ENCODE measurements around the gene SREBF2.

The SREBF2 gene

DNA sequence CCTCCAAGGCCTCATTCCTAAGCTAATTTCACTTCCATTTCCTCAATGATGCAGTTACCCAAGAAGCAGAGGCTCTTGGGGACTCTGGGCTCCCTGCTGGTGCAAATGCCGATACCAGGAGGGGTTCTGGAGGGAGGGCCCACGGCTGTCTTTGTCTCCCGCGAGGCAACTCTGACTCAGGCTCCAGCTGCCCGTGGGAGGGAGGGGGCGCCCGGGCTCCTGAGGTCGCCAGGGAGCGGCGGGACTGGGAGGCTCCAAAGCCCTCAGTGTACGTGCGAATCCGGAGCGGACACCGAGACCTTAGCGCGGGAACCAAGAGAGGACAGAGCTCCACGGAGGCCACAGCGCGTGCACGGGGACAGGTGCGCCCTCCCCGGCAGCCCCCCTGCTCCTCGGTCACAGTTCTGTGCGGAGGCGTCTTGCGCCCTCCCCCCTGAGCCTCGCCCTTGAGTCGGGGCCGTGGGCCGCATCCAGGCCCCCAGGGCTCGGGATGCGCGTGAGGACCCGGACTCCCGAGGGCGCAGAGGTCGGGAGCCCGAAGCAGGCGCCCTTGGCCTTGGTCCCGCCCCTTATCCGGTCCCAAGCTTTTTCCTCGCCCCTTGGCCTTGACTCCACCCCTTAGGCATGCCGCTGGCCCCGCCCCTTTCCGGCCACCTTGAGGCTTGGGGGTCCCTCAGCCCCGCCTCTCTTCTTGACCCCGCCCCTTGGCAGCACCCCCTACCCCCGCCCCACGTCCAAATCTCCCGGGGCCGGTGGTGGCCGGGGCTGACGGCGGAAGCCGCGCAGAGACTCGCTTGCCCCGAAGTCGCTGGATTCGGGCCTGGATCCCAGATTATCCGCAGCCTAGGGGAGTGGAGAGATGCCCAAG is 86.7 kb downstream of the SREBF2 start:
- TF ChIP-seq POLR2AphosphoS5 (IDR thresholded peaks at IDR 0.05; ENCODE audit: low read depth, low read length) (no peak), FOXP2 (optimal IDR thresholded peaks at IDR 0.05; ENCODE audit: borderline replicate concordance, extremely low read depth, extremely low read length, insufficient read depth) (no peak), TAF1 (IDR thresholded peaks at IDR 0.05; ENCODE audit: borderline replicate concordance, insufficient read depth, low read length) (no peak), SIN3A (IDR thresholded peaks at IDR 0.05; ENCODE audit: borderline replicate concordance, insufficient read depth, low read length) (no peak)
- TF ChIP-seq, protein P1, sequence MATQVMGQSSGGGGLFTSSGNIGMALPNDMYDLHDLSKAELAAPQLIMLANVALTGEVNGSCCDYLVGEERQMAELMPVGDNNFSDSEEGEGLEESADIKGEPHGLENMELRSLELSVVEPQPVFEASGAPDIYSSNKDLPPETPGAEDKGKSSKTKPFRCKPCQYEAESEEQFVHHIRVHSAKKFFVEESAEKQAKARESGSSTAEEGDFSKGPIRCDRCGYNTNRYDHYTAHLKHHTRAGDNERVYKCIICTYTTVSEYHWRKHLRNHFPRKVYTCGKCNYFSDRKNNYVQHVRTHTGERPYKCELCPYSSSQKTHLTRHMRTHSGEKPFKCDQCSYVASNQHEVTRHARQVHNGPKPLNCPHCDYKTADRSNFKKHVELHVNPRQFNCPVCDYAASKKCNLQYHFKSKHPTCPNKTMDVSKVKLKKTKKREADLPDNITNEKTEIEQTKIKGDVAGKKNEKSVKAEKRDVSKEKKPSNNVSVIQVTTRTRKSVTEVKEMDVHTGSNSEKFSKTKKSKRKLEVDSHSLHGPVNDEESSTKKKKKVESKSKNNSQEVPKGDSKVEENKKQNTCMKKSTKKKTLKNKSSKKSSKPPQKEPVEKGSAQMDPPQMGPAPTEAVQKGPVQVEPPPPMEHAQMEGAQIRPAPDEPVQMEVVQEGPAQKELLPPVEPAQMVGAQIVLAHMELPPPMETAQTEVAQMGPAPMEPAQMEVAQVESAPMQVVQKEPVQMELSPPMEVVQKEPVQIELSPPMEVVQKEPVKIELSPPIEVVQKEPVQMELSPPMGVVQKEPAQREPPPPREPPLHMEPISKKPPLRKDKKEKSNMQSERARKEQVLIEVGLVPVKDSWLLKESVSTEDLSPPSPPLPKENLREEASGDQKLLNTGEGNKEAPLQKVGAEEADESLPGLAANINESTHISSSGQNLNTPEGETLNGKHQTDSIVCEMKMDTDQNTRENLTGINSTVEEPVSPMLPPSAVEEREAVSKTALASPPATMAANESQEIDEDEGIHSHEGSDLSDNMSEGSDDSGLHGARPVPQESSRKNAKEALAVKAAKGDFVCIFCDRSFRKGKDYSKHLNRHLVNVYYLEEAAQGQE (IDR thresholded peaks at IDR 0.05; ENCODE audit: insufficient read depth in 1 of 2, low read depth in 2 of 2, low read length in 2 of 2): no peak

GRCh38 chr22:41920271-41920976 is 87.5 kb downstream of the SREBF2 start:
- no peak for TF ChIP-seq POLR2AphosphoS5 (IDR thresholded peaks at IDR 0.05; ENCODE audit: low read depth, low read length)
- TF ChIP-seq FOXP2 (optimal IDR thresholded peaks at IDR 0.05; ENCODE audit: borderline replicate concordance, extremely low read depth, extremely low read length, insufficient read depth): no peak
- TF ChIP-seq, protein P1 (IDR thresholded peaks at IDR 0.05; ENCODE audit: insufficient read depth in 1 of 2, low read depth in 2 of 2, low read length in 2 of 2): no peak
- no peak for TF ChIP-seq TAF1 (IDR thresholded peaks at IDR 0.05; ENCODE audit: borderline replicate concordance, insufficient read depth, low read length)
- no peak for TF ChIP-seq SIN3A (IDR thresholded peaks at IDR 0.05; ENCODE audit: borderline replicate concordance, insufficient read depth, low read length)

- TF ChIP-seq SIN3A (IDR thresholded peaks at IDR 0.05; ENCODE audit: borderline replicate concordance, insufficient read depth, low read length): no peak
- TF ChIP-seq POLR2AphosphoS5 (IDR thresholded peaks at IDR 0.05; ENCODE audit: low read depth, low read length): no peak
- TF ChIP-seq, protein P1 (IDR thresholded peaks at IDR 0.05; ENCODE audit: insufficient read depth in 1 of 2, low read depth in 2 of 2, low read length in 2 of 2): no peak
- TF ChIP-seq FOXP2 (optimal IDR thresholded peaks at IDR 0.05; ENCODE audit: borderline replicate concordance, extremely low read depth, extremely low read length, insufficient read depth): no peak
- no peak for TF ChIP-seq TAF1 (IDR thresholded peaks at IDR 0.05; ENCODE audit: borderline replicate concordance, insufficient read depth, low read length)
Observed at GRCh38 chr22:41922328-41922727, 89.4 kb downstream of the SREBF2 start.

DNA sequence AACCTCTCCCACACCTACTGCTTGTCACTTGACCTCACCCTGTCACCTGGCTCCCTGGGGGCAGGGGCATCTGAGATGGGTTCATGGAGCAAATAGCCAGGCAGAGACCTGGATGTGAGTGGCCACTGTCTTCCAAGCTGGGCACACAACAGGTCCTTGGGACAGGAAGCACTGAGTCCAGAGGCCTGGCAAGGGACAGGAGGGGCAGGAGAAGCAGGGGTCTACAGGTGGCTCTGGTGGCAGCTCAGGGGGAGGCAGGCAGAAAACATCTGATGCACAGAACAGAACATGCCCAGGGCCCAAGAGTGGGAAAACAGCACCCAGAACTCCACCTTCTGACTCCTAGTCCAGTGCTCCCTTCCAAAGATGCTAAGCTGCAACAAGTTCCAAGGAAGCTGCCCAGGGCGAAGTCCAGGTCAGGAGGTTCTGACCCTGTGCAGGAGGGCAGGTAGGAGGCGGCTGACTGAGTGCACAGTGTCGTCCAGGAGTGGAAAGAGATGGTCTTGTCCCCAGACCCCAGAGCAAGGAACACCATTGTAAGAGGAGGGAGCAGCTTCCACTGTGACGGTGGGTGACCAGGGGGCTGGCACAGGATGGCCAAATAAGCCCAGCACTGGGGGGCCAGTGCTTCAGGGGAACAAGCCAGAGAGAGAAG is 90.2 kb downstream of the SREBF2 start:
- no peak for TF ChIP-seq SIN3A (IDR thresholded peaks at IDR 0.05; ENCODE audit: borderline replicate concordance, insufficient read depth, low read length)
- no peak for TF ChIP-seq TAF1 (IDR thresholded peaks at IDR 0.05; ENCODE audit: borderline replicate concordance, insufficient read depth, low read length)
- no peak for TF ChIP-seq FOXP2 (optimal IDR thresholded peaks at IDR 0.05; ENCODE audit: borderline replicate concordance, extremely low read depth, extremely low read length, insufficient read depth)

DNA sequence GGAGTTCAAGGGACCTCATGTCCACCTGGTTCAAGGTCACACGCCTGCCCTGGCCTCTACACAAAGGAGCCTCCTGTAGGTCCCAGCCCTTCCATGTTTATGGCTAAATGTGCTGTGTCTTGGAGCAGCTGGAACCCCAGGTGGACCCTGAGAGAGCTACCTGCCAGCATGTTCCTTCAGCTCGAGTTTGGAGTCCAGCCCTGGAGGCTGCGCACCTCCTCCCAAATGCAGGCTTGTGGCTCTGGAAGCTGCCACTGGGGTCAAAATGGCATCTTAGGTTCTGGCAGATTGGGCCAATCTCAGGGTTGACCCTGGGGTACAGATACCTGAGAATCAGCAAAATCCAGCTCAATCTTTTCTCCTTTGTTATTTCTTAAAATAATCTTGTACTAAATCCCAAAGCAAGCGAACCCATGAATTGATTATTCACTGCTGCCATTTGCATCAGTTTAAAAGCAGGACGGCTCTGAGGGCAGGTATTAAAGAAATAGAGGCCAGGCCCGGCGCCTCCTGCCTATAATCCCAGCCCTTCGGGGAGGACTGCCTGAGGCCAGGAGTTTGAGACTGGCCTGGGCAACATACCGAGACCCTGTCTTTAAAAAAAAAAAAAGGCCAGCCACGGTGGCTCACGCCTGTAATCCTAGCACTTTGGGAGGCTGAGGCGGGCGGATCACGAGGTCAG is 90.8 kb downstream of the SREBF2 start:
- TF ChIP-seq POLR2AphosphoS5 (IDR thresholded peaks at IDR 0.05; ENCODE audit: low read depth, low read length) (no peak), SIN3A (IDR thresholded peaks at IDR 0.05; ENCODE audit: borderline replicate concordance, insufficient read depth, low read length) (no peak), TAF1 (IDR thresholded peaks at IDR 0.05; ENCODE audit: borderline replicate concordance, insufficient read depth, low read length) (no peak), FOXP2 (optimal IDR thresholded peaks at IDR 0.05; ENCODE audit: borderline replicate concordance, extremely low read depth, extremely low read length, insufficient read depth) (no peak)
- TF ChIP-seq, protein P1 (IDR thresholded peaks at IDR 0.05; ENCODE audit: insufficient read depth in 1 of 2, low read depth in 2 of 2, low read length in 2 of 2): no peak

All from PFSK-1 (cell line).